ENCODE results near the gene RPL19.

The RPL19 gene

DNA sequence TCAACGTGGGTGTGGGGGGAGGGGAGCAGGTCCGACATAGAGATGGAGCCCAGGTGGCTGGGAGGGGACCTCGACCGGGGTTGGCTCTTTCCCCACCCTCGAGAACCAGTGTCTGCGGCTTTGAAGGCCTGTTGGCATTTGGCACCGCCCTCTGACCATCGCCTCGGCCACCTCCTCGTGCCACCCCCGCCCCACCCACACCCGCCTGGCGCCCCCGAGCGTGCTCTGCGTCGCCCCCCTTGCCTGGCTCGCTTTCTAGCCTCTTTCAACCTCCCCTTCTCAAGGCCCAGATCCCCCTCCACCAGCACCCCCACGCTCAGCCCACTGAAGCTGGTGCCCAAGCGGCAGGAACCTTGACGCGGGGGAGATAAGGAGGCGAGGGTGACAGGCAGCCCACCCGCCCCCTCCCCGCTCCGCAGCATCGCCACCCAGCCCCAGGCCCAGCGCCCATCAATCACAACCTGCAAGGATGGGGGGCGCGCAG is 3.2 kb upstream of the RPL19 start:
- DNase-seq (ENCODE audit: extremely low read depth in 1 of 2, low read depth in 1 of 2) = no peak

DNA sequence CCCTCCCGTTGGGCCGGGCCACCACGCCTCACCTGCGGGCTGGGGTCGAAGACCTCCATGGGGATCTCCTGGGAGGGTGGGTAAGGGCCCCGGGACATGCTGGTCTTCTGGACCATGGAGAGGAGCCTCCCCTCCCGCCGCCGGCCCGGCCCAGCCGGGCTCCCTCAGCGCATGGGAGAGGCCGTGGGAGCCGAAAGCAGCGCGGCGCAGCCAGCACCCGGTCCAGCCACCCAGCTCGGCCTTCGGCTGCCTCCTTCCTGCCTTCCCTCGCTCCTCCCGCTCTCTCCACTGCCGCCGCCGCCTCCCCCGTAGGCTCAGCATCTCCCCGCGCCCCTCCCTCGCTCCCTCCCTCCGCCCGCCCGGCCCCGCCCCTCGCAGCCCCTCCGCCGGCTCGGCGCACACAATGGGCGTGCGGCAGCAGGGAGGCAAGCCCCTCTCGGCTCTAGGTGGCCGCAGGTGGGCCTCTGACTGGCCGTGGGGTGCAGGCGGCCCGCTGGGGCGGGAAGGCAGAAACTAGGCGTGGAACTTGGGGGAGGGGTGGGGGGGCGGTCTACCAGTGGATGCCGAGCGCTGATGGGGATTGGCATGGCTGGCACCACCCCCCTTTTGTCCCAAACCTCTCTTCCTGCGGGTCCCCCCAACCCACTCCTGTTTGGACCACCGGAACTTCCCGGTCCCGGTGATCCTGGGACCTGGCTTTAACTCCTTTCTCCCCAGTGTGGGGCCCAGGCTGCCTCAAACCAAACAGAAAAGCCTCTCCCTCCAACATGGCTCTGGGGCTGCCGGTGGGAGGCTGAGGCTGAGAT is 2.5 kb upstream of the RPL19 start, which contains the start of gene CACNB1:
Gene CACNB1, minus strand, starts transcription at position 290 of the 806 bp plus-strand sequence. Its CDS starts 174 bp downstream, at position 116.
- DNase-seq (ENCODE audit: extremely low read depth in 1 of 2, low read depth in 1 of 2) = peak; percentile 58 to 66

DNA sequence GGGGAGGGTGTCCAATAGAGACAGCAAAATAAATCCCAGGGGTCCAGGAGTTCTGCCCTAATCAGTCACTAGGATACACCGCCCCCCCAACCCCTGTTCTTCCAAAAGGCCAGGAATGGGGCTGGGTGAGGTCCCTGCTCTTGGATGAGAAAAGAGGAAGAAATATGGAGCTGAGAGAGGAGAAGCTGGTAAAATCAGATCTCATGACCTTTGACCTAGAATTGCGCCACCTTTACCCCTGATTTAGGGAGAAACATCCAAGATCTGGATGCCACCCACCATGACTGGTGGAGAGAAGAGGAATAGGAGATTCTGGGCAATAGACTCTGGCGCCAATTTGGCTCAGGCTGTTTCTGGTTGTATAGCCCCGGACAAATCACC is 1.9 kb upstream of the RPL19 start:
- DNase-seq (ENCODE audit: extremely low read depth in 1 of 2, low read depth in 1 of 2) = no peak

DNA sequence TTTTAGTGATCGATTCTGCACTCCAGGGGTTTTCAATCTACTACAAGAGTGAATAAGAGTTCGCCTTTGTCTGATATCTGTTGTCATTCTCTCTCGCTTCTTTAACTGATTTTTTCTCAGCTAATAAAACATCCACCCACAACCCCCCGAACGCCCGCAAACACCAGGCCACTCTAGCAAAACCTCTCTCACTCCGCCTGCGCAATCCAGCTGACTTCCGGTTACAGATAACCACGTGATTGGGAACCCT is 338 bp upstream of the RPL19 start:
- DNase-seq (ENCODE audit: extremely low read depth in 1 of 2, low read depth in 1 of 2) = peak; percentile 72 to 90

DNA sequence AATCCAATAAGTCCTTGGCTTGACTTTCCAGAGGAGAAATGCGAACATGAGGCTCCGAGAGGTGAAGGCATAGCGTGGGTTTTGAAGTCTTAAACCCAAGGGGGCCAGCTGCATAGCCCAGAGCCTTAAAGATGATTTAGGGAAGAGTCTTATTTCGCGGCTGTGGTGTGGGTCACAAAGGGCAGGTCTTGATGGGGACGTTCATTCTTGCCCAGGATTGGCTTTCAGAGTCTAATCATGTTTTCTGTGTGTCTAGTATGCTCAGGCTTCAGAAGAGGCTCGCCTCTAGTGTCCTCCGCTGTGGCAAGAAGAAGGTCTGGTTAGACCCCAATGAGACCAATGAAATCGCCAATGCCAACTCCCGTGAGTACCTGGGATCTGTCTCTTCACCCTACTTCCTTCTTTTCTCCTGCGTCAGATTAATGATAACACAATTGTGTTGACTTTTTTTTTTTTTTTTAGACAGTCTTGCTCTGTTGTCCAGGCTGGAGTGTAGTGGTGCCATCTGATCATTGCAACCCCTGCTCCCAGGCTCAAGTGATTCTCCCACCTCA is 951 bp downstream of the RPL19 start:
- no peak for DNase-seq (ENCODE audit: extremely low read depth in 1 of 2, low read depth in 1 of 2)

DNA sequence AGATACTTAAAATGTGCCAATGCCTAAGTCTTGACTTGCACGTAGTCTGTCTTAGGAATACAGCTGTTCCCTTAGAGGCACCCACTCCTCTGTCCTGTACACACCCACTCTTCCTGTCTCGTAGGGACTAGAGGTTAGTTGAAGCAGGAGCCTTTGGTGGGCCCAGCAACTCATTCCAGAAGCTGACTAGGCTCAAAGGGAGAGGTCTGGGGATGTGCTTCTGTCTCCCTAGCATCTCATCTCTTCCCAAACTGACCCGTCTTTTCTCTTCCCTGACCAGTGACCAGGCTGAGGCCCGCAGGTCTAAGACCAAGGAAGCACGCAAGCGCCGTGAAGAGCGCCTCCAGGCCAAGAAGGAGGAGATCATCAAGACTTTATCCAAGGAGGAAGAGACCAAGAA is 4.2 kb downstream of the RPL19 start:
- DNase-seq (ENCODE audit: extremely low read depth in 1 of 2, low read depth in 1 of 2) = no peak

DNA sequence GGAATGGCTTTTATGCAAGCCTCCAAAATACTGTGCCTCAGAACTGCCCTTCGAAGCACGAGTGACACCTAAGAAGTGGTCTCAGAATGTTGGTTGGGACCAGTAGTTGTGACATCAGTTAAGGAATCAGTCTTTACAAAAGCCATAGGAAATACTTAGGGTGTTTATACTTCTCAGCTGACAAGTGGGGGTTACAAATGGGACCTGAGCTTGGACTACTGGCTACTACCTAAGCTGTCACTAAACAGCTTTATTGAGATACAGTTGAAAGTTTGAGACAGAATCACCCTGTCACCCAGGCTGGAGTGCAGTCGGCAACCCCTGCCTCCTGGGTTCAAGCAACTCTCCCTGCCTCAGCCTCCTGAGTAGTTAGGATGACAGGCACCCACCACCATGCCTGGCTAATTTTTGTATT is 5.0 kb downstream of the RPL19 start:
- no peak for DNase-seq (ENCODE audit: extremely low read depth in 1 of 2, low read depth in 1 of 2)

DNA sequence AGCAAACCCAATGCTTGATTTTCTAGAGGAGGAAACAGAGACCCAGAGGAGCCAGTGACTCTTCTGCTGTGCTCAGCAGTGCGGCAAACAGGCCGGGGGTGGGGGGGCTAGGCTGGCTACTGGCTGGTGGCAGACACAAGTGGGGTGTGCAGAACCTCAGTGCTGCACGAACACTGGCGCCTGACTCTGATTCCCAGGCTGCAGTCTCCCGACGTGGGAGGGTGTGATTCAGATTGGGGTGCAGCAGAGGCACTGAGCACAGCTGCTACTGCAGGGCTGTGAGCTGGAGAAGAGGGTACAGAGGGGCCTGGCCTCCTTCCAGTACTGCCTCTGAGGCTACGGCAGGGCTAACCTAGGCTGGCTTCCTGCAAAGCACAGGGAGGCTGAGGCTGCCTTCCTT is 8.1 kb downstream of the RPL19 start:
- DNase-seq (ENCODE audit: extremely low read depth in 1 of 2, low read depth in 1 of 2) = no peak

DNA sequence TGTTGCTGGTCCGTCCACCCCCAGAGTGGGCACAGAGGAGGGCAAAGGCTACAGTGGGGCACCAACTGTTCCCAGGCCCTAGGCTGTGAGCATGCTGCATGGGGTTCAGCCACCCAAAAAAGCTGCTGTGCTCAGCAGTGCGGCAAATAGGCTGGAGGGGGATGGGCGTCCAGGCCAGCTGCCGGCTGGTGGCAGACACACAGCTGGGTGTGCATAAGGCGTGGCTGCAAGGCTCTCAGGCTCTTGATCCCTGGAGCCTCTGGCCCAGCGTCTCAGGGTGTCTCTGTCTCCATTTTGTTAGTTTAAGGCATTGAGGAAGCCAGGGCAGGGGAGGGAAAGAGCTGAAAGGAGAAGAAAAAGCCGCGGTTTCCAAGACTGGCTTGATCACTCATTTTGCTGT is 8.8 kb downstream of the RPL19 start:
- DNase-seq (ENCODE audit: extremely low read depth in 1 of 2, low read depth in 1 of 2) = no peak

DNA sequence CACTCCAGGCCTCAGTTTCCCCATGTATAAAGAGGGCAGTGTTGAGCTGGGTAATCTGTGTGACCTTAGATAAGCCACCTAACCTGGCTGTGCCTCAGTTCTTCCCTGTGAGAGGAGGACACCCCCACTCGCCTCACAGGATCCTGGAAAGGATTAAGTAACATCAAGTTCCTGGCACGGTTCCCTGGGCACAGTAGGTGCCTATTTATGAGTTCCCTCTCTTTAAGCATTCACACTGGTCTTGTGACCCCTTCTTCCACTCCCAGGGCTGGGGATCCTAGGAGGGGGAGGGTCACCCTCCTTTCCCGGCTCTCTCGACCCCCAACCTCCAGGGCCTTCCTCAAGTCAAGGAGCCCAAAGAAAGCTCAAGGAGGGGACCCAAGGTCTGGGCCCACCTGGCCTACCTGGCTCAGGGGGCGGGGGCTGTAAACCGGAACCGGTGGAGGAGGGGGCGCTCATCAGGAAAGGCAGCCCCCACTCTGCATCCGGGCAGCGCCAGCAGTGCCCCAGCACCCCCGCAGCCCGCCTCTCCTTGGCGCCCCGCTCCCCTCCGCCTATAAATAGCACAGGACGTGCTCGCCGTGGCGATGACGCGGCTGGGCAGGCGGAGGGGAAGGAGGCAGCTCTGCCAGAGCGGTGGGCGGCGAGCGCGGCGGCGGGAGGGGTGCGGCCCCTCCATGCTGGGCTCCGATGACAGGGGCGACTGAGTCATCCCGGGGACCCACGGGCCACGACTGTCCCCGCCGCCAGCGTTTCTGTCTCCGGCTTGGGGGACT is 9.4 kb downstream of the RPL19 start:
- DNase-seq (ENCODE audit: extremely low read depth in 1 of 2, low read depth in 1 of 2) = peak in 1 of 2 donors; percentile 64

DNA sequence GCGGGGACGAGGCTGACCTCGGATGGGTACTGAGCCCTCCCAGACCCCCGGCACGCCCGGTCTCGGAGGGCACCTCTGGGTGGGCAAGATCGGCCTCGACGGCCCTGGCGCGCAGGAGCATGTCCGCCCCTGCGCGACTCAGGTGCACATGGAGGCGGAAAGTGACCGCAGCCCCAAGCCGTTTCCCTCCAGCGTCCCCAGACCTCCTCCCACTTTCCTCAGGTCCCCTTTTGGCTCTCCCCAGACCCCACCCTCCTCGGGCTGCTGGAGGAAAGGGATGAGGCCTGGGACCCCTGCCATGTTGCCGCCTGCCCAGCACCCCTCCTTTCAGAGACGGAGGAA is 10.0 kb downstream of the RPL19 start:
- no peak for DNase-seq (ENCODE audit: extremely low read depth in 1 of 2, low read depth in 1 of 2)

DNA sequence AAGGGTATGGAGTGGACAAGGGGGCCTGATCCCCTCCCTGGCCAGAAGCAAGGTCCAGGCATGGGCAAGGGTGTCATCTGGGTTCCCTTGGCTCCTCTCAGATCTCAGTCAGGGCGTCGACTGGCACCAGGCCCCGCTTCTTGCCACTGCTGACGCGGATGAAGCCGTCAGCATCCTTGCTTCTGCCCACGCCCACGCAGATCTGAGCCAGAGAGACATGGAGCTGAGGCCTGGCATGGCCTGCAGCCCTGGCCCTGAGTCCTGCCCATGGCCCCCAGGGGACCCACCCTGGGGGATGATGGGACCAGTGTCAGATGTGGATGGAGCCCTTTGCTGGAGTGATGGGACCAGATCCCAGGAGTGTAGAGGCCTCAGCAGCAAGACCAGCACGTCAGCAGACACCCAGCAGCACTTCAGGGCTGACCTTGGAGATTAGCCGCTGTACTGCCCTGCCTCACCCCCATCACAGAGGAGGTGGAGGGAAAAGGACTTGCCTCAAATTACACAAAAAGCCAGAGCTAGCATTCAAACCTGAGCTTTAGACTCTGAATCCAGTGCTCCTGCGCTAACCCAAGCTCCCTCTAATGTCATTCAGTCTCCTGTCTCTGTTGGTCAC is 12.2 kb downstream of the RPL19 start:
- no peak for DNase-seq (ENCODE audit: extremely low read depth in 1 of 2, low read depth in 1 of 2)

DNA sequence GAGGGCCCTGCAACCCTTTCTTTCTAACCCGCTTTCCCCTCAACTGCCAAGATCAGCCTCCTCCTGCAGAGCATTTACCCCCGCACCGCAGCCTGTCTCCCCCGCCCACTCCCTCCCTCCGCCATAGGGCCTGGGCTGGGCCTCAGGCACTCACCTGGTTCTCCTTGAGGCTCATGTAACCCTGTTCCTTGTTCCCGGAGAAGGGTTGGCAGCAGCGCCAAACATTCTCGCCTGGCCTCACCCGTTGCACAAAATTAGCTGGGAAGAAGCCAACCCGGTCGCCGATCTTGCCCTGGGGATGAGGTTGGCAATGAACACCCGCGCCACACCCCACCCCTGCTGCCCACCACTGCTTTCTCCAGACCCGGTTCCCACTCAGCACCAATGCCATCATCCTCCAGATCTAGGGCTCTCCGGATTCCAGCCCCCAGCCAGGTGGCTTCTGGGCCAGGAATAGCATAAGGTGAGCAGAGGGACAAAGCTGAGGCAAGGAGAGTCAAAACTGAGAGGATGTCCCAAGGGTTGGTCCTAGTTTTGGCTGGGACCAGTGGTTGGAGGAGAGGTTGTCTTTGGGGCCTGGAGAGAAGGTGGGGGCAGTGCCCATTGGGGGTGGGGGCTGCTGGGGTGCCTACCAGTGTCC is 12.9 kb downstream of the RPL19 start:
- DNase-seq (ENCODE audit: extremely low read depth in 1 of 2, low read depth in 1 of 2) = no peak

DNA sequence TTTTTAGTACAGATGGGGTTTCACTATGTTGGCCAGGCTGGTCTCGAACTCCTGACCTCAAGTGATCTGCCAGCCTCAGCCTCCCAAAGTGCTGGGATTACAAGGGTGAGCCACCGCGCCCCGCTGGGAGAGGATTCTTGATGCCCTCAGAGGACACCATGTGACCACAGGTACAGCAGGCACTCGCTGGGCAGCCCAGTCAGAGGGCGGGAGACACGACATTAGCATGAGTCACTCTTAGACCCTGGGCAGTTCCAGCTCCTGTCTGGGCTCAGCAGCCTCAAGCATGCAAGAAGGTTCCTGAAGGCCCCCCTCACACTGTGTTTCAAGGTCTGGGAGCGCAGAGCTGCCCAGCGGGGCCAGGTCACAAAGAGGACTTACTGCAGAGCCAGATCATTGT is 13.8 kb downstream of the RPL19 start:
- no peak for DNase-seq (ENCODE audit: extremely low read depth in 1 of 2, low read depth in 1 of 2)

DNA sequence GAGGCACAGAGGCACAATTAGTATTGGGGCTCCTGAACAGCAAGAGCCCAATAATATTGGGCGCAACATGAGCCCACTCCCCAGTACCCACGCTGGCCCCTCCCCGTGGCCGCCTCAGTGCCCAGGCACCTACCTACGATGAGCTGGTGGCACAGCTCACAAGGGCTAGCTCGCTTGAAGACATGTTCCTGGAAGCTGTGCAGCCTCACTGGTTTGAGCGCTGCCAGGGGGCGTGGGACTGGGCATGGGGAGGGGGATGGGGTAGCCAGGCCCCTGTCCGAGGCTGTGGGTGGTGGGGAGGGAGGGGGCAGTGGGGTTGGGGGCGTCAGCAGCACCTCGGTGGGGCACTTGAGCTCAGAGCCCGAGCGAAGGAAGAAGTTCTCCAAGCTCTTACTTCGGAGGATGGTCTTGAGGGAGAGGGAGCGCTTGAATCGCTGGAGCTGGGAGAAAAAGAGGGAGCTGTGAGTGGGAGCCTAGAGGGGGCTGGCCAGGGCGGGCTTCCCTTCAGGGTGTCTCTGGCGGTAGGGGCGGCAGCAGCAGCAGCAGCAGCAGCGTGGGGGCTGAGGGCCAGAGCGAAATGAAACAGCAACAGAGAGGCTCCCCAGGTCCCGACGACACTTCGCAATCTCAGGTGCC is 17.8 kb downstream of the RPL19 start:
- DNase-seq (ENCODE audit: extremely low read depth in 1 of 2, low read depth in 1 of 2) = no peak

DNA sequence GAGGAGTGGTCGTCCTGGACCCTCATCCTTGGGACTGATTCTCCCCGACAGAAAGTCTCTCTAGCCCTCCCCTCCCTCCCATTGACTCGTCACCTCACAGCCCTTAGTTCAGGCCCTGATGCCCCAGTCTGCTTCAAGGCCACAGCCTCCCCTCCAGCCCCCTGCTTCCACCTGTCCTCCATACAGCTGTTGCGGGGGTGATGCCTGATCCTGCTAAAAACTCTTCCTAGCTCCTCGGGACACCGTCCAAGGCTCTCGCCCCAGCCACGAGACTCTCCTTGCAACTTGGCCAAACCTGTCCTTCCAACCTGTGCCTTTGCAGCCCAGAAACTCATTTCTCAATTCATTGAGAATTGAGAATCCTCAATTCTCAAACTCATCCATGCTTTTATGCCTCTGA is 18.8 kb downstream of the RPL19 start:
- DNase-seq (ENCODE audit: extremely low read depth in 1 of 2, low read depth in 1 of 2) = no peak

DNA sequence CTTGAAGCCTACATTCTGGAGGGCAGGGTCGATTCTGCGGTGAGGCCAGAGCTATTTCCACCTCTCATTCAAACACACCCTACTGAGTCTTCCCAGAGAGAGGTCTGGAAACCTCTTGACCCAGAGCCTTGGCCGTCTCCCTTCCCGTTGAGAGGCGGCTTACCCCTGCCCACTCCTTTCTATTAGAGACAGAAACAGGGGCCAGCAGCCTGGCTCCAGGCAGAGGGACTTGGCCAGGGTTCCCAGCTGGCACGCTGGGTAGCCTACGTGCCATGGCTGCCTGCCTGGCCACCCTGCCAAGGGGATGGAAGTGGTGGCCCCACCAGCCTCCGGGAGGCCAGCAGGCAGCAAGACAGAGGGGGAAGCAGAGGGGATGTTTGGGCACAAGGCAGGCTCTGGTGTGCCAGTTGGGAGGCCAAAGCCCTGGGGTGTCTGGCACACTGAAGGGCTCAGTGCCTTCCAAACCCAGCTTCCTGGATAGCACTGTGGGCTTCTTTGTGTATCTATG is 19.6 kb downstream of the RPL19 start:
- no peak for DNase-seq (ENCODE audit: extremely low read depth in 1 of 2, low read depth in 1 of 2)

DNA sequence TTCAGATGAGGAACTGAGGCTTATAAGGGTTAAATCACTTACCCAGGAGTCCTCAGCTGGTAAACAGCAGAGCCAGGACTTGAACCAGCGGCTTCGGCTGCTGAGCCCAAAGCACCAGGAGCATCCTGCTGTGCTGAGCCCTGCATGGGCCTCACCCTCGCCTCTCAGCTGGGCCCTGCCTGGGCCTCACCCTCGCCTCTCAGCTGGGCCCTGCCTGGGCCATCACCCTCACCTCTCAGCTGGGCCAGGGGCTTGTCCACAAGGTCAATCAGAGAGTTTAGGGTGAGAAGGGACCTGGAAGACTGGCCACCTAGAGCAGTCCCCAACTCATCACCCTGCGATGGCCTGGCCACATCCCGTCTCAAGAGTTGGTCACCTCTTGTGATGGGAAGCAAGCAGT is 21.5 kb downstream of the RPL19 start:
- no peak for DNase-seq (ENCODE audit: extremely low read depth in 1 of 2, low read depth in 1 of 2)

DNA sequence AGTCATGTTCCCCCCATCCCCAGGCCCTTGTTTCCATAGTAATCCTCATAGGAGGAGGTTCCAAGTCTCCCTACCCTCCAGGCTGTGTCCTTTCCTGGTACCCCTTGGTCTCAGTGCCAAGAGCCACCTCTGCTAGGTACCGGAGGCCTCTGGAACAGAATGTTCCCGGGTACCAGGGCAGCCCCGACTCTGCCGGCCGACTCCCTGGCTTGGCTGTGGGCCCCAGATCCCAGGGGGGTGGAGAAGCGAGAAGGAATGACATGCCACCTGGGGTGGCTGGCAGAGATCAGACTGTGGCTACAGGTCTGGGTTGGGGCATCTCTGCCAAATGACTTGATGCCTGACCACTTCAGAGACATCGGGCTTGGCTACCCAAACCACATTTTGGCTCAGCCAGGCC is 22.1 kb downstream of the RPL19 start:
- DNase-seq (ENCODE audit: extremely low read depth in 1 of 2, low read depth in 1 of 2) = no peak

Measured in stimulated activated CD8-positive, alpha-beta memory T cell treated with anti-CD3 and anti-CD28 coated beads, Interleukin-7, amount 100 ng/mL, for 48 hours (primary cell).